ENCODE measurements around the gene LCP2.

DNA sequence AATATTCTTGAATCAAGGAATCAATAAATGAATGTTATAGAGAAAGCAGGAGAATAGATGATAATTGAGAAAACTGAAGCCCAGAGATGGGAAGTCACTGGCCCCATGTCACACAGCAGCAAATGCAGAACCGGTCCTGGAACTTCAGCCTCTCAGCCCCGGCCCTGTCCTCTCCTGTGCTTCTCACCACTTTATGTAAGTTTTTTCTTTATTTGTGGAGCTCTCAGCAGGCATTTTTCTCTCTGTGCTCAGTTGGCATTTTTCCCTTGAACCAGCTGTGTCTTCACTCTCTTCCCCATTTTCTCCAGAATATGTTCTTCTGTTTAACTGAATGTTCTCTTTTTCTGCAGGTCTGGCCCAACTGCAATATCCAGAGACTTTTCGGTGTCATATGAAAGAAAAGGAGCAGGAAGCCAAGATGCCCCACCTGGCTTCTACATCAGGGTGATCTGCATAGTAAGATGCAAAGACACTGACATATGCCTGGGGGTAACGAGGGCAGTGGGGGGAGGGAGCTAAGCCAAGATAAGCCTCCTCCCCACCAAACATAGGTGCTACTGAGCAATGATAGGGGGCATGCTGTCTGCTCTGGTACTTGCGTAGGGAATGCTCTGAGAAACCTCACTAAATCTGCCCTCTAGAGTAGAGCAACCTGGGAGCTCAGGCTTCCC is 12.8 kb upstream of the LCP2 start:
- TF ChIP-seq, protein P1, sequence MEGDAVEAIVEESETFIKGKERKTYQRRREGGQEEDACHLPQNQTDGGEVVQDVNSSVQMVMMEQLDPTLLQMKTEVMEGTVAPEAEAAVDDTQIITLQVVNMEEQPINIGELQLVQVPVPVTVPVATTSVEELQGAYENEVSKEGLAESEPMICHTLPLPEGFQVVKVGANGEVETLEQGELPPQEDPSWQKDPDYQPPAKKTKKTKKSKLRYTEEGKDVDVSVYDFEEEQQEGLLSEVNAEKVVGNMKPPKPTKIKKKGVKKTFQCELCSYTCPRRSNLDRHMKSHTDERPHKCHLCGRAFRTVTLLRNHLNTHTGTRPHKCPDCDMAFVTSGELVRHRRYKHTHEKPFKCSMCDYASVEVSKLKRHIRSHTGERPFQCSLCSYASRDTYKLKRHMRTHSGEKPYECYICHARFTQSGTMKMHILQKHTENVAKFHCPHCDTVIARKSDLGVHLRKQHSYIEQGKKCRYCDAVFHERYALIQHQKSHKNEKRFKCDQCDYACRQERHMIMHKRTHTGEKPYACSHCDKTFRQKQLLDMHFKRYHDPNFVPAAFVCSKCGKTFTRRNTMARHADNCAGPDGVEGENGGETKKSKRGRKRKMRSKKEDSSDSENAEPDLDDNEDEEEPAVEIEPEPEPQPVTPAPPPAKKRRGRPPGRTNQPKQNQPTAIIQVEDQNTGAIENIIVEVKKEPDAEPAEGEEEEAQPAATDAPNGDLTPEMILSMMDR (IDR thresholded peaks at IDR 0.05) = no peak
- no peak for TF ChIP-seq POLR2A (IDR thresholded peaks at IDR 0.05)

Measured in adrenal gland (tissue), 5 donors.